ENCODE data around the gene OR6B3.

GRCh38 chr2:240070907-240071306 lies 17.6 kb upstream of the OR6B3 start:
- TF ChIP-seq CTCF (IDR thresholded peaks at IDR 0.05; ENCODE audit: insufficient read depth, low read length, poor library complexity, severe bottlenecking) (no peak), EZH2phosphoT487 (conservative IDR thresholded peaks at IDR 0.05; ENCODE audit: low read length) (no peak)

Measured in SU-DHL-6 (cell line).